ENCODE results near the gene PTPN6.

DNA sequence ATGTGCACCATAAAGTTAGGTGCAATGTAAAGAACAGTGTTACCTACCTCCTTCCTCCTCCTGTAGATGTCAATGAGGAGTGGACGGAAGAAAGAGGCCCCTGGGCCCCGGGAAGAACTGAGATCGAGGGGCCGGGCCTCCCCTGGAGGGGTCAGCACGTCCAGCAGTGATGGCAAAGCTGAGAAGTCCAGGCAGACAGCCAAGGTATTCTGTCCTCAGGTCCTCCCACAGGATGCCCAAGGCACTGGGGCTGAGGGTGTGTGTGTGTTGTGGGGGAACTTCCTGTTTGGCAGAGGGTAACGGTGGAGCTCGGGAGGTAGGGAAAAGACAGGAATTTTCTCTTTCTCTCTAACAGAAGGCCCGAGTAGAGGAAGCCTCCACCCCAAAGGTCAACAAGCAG is 17.0 kb upstream of the PTPN6 start:
- TF ChIP-seq, protein P1, sequence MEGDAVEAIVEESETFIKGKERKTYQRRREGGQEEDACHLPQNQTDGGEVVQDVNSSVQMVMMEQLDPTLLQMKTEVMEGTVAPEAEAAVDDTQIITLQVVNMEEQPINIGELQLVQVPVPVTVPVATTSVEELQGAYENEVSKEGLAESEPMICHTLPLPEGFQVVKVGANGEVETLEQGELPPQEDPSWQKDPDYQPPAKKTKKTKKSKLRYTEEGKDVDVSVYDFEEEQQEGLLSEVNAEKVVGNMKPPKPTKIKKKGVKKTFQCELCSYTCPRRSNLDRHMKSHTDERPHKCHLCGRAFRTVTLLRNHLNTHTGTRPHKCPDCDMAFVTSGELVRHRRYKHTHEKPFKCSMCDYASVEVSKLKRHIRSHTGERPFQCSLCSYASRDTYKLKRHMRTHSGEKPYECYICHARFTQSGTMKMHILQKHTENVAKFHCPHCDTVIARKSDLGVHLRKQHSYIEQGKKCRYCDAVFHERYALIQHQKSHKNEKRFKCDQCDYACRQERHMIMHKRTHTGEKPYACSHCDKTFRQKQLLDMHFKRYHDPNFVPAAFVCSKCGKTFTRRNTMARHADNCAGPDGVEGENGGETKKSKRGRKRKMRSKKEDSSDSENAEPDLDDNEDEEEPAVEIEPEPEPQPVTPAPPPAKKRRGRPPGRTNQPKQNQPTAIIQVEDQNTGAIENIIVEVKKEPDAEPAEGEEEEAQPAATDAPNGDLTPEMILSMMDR (IDR thresholded peaks at IDR 0.05): no peak
- TF ChIP-seq POLR2A (IDR thresholded peaks at IDR 0.05): no peak

Data from lower leg skin (tissue), 3 donors.